ENCODE measurements around the gene CTAGE4. TPM values are rescaled to one million over a fixed set of nuclear protein-coding genes. Genes with fewer than 3 reads are reported as not detected.
A peak's percentile ranks its signal among the peaks of the same experiment; 100 is the strongest.
"Not testable (repeated sequence)": the region's sequence is repeated elsewhere in the genome, so short reads cannot be mapped to it uniquely, and the experiment has no call there.

Gene CTAGE4
- total RNA-seq, 1 experiment from 2014 or later: 18.3 TPM

- DNase-seq (ENCODE audit: low spot score); H3K4me3 Mint-ChIP-seq; CTCF ChIA-PET; H3K4me1 Mint-ChIP-seq; H3K27ac Mint-ChIP-seq; ATAC-seq; H3K27me3 Mint-ChIP-seq (ENCODE audit: low read depth): not testable (repeated sequence)
- H3K9me3 Mint-ChIP-seq: peaks cover 40% of the 10 kb centered on the region
- POLR2A ChIA-PET: interaction anchor here (0.6 kb wide), 1 partner anchor 1766 kb away, joined by 3 read pairs; no protein-coding TSS in a partner anchor
- H3K36me3 Mint-ChIP-seq: peaks cover 23% of the 10 kb centered on the region
Measured at GRCh38 chr7:144171594-144172350, 11.5 kb upstream of the CTAGE4 start.

DNA sequence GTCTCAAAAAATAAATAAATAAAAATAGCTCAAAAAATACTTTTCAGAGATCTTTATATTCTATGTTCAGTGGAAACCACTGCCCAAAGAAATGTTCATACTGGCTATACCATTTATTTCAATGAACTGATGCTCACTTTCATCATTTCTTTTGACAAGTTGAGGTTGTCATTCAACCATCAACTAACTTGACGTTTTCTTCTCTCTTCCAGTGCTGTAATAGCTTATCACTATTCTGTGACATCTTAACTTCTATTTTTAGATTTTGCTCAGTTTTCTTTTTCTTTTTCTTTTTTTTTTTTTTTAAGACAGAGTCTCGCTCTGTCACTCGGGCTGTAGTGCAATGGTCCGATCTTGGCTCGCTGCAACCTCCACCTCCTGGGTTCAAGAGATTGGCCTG, 8.7 kb upstream of the CTAGE4 start:
- no peak for ATAC-seq
- H3K9me3 Mint-ChIP-seq: peaks cover 23% of the 10 kb centered on the region
- TF ChIP-seq ATF3 (CRISPR knock-in tag; conservative IDR thresholded peaks at IDR 0.05) (no peak), ATF1 (CRISPR knock-in tag; IDR thresholded peaks at IDR 0.05) (no peak), SMAD3 (CRISPR knock-in tag; IDR thresholded peaks at IDR 0.05; ENCODE audit: borderline replicate concordance) (no peak), GRHL2 (CRISPR knock-in tag; IDR thresholded peaks at IDR 0.05; ENCODE audit: insufficient replicate concordance, severe bottlenecking) (no peak), IRF2 (CRISPR knock-in tag; IDR thresholded peaks at IDR 0.05; ENCODE audit: borderline replicate concordance, low read depth) (no peak), USF2 (CRISPR knock-in tag; IDR thresholded peaks at IDR 0.05) (no peak), ZNF671 (CRISPR knock-in tag; IDR thresholded peaks at IDR 0.05) (no peak), ZNF396 (CRISPR knock-in tag; IDR thresholded peaks at IDR 0.05; ENCODE audit: borderline replicate concordance) (no peak), RORB (CRISPR knock-in tag; IDR thresholded peaks at IDR 0.05) (no peak)
- TF ChIP-seq, protein P1, sequence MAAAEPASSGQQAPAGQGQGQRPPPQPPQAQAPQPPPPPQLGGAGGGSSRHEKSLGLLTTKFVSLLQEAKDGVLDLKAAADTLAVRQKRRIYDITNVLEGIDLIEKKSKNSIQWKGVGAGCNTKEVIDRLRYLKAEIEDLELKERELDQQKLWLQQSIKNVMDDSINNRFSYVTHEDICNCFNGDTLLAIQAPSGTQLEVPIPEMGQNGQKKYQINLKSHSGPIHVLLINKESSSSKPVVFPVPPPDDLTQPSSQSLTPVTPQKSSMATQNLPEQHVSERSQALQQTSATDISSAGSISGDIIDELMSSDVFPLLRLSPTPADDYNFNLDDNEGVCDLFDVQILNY (CRISPR knock-in tag; IDR thresholded peaks at IDR 0.05): no peak
- peaks cover 4% of the 10 kb centered on the region; the same call in 1 of the 2 replicates for H3K4me1 Mint-ChIP-seq
- H3K4me3 Mint-ChIP-seq: no peak overlapping the region
- ChIA-PET CTCF (interaction anchor here (1.4 kb wide), 1 partner anchor 47 kb away, joined by 3 read pairs; no protein-coding TSS in a partner anchor), POLR2A (no interaction called here)
- H3K27ac Mint-ChIP-seq: no peak overlapping the region
- peaks cover 19% of the 10 kb centered on the region for H3K36me3 Mint-ChIP-seq
- H3K27me3 Mint-ChIP-seq (ENCODE audit: low read depth): no peaks in the 10 kb centered on the region
- no peak for DNase-seq (ENCODE audit: low spot score)

- ATAC-seq (peak; percentile 99), DNase-seq (ENCODE audit: low spot score) (peak; percentile 28)
- H3K27ac Mint-ChIP-seq; H3K36me3 Mint-ChIP-seq; H3K27me3 Mint-ChIP-seq (ENCODE audit: low read depth); H3K4me3 Mint-ChIP-seq; H3K4me1 Mint-ChIP-seq; POLR2A ChIA-PET; H3K9me3 Mint-ChIP-seq: not testable (repeated sequence)
- CTCF ChIA-PET: interaction anchor here (0.9 kb wide), 1 partner anchor 51 kb away, joined by 5 read pairs; no protein-coding TSS in a partner anchor
- TF ChIP-seq CTCF (IDR thresholded peaks at IDR 0.05): 0 out of 2 replicates have a peak, but pooled peaks have one; percentile 24
Measured at GRCh38 chr7:144178380-144179164, 4.7 kb upstream of the CTAGE4 start.

DNA sequence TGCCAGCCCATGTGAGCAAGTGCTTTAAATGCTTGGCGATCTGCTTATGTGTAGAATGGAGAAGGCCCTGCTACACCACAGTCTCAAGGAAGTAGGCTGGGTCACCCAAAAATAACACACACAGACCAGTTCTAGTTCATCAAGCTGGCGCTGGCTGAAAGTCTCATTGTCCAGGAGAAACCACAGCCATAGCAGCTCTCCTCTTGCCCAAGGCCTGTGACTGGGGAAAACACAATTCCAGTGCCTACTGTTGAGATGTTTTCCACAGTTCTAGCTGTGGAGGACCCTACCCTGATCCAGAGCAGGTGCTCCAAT, 4.1 kb upstream of the CTAGE4 start:
- ATAC-seq; DNase-seq (ENCODE audit: low spot score); H3K27ac Mint-ChIP-seq; H3K9me3 Mint-ChIP-seq; POLR2A ChIA-PET; H3K4me3 Mint-ChIP-seq; H3K27me3 Mint-ChIP-seq (ENCODE audit: low read depth); CTCF ChIA-PET; H3K4me1 Mint-ChIP-seq; H3K36me3 Mint-ChIP-seq: not testable (repeated sequence)

GRCh38 chr7:144187848-144188247, 4.6 kb downstream of the CTAGE4 start:
- H3K27ac Mint-ChIP-seq; POLR2A ChIA-PET; H3K27me3 Mint-ChIP-seq (ENCODE audit: low read depth); H3K9me3 Mint-ChIP-seq; H3K4me1 Mint-ChIP-seq; CTCF ChIA-PET; ATAC-seq; H3K4me3 Mint-ChIP-seq; DNase-seq (ENCODE audit: low spot score); H3K36me3 Mint-ChIP-seq: not testable (repeated sequence)

- CTCF ChIA-PET; H3K27me3 Mint-ChIP-seq (ENCODE audit: low read depth); H3K27ac Mint-ChIP-seq; DNase-seq (ENCODE audit: low spot score); H3K36me3 Mint-ChIP-seq; H3K4me3 Mint-ChIP-seq; POLR2A ChIA-PET; ATAC-seq; H3K4me1 Mint-ChIP-seq; H3K9me3 Mint-ChIP-seq: not testable (repeated sequence)
Measured at GRCh38 chr7:144188578-144189171, 5.4 kb downstream of the CTAGE4 start.

DNA sequence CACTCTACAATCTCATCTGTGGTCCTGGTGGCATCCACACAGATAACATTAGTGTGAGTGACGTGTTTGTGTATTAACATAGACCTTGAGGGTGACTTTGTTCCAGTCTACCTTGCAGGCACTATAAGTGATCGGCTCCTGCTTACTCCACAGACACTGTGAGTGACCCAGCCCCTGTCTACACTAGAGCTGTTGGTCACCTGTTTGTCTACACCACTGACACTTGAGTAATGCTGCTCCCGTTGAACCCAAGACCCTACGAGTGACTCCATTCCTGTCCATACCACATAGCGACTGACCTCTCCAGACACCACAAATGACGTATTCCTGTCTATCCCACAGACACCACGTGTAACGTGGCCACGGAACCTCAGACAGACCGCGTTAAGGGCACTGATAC, 10.5 kb downstream of the CTAGE4 start:
- H3K4me1 Mint-ChIP-seq; CTCF ChIA-PET; H3K4me3 Mint-ChIP-seq; H3K27me3 Mint-ChIP-seq (ENCODE audit: low read depth); H3K27ac Mint-ChIP-seq; H3K9me3 Mint-ChIP-seq; POLR2A ChIA-PET; H3K36me3 Mint-ChIP-seq; ATAC-seq; DNase-seq (ENCODE audit: low spot score): not testable (repeated sequence)

DNA sequence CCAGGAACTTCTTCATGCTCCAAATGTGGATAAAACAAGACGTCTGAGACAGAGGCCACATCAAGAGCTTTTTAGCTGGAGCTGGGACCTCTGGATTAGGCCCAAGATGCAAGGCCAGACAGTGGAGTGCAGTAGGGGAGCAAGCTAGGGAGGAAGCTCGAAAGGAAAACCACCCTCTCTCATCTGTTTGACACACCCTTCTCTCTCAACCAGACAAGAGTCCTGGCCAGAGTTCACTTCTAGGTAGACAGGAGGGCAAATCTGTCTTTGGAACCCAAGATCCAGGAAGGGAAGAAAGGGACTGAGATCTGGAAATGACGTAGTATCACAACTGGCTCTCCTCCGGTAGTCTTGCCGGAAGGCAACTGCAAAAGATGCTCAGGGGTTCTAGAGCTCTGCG, 11.2 kb downstream of the CTAGE4 start:
- H3K27ac Mint-ChIP-seq; H3K9me3 Mint-ChIP-seq; H3K36me3 Mint-ChIP-seq; H3K4me1 Mint-ChIP-seq; H3K27me3 Mint-ChIP-seq (ENCODE audit: low read depth); ATAC-seq; CTCF ChIA-PET; H3K4me3 Mint-ChIP-seq; POLR2A ChIA-PET; DNase-seq (ENCODE audit: low spot score): not testable (repeated sequence)

Data from WTC11 (cell line).